Measurements from ENCODE around the gene CCDC85C.

DNA sequence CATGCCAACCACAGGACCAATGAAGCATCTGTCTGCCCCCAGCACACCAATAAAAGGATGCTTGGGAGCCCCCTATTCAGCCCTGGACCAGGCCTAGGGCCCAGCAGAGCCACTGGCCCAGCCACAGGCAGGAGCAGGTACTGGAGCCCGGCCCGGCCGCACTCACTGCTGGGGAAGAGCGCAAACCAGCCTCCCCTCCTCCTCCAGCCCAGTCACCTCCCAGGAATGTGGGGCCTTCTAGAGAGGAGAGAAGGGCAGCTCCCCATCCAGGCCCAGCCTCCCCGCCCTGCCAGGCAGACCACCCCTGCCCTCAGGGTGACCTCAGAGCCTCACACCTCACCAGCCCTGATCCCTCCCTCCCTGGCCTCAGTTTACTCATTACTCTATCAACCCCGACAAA, 66.6 kb downstream of the CCDC85C start:
- TF ChIP-seq, protein P1, sequence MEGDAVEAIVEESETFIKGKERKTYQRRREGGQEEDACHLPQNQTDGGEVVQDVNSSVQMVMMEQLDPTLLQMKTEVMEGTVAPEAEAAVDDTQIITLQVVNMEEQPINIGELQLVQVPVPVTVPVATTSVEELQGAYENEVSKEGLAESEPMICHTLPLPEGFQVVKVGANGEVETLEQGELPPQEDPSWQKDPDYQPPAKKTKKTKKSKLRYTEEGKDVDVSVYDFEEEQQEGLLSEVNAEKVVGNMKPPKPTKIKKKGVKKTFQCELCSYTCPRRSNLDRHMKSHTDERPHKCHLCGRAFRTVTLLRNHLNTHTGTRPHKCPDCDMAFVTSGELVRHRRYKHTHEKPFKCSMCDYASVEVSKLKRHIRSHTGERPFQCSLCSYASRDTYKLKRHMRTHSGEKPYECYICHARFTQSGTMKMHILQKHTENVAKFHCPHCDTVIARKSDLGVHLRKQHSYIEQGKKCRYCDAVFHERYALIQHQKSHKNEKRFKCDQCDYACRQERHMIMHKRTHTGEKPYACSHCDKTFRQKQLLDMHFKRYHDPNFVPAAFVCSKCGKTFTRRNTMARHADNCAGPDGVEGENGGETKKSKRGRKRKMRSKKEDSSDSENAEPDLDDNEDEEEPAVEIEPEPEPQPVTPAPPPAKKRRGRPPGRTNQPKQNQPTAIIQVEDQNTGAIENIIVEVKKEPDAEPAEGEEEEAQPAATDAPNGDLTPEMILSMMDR (conservative IDR thresholded peaks at IDR 0.05; ENCODE audit: low read length), result no peak
- no peak for TF ChIP-seq EZH2phosphoT487 (IDR thresholded peaks at IDR 0.05; ENCODE audit: borderline replicate concordance, low read depth, low read length)

All from OCI-LY7 (cell line).